ENCODE data around the gene GALNT1. TPM values are rescaled to one million over a fixed set of nuclear protein-coding genes. Genes with fewer than 3 reads are reported as not detected.

GALNT1 gene
- total RNA-seq, 1 donor from 2014 or later, result 270 TPM

DNA sequence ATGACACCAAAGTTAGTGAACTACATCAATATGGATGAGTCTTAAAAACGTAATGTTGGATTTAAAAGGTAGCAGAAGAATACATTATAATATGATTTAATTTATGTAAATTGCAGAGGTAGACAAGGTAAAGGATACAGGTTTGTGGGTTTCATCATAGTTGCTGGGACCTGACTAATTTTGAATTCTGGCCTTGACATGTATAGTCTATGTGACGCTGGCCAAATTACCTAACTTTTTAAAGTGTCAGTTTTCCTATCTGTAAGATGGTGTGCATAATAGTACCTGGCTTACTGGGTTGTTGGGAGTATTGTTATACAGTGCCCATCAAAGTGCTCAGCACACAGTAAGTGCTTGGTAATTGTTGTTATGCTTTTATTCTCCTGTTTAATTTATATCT, 34.5 kb downstream of the GALNT1 start:
- TF ChIP-seq, protein P1, sequence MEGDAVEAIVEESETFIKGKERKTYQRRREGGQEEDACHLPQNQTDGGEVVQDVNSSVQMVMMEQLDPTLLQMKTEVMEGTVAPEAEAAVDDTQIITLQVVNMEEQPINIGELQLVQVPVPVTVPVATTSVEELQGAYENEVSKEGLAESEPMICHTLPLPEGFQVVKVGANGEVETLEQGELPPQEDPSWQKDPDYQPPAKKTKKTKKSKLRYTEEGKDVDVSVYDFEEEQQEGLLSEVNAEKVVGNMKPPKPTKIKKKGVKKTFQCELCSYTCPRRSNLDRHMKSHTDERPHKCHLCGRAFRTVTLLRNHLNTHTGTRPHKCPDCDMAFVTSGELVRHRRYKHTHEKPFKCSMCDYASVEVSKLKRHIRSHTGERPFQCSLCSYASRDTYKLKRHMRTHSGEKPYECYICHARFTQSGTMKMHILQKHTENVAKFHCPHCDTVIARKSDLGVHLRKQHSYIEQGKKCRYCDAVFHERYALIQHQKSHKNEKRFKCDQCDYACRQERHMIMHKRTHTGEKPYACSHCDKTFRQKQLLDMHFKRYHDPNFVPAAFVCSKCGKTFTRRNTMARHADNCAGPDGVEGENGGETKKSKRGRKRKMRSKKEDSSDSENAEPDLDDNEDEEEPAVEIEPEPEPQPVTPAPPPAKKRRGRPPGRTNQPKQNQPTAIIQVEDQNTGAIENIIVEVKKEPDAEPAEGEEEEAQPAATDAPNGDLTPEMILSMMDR (IDR thresholded peaks at IDR 0.05), result no peak
- H3K4me3 Mint-ChIP-seq (ENCODE audit: unreplicated experiment), result no peak overlapping the region
- H3K4me1 Mint-ChIP-seq (ENCODE audit: unreplicated experiment), result peaks cover 39% of the 10 kb centered on the region
- DNase-seq (ENCODE audit: extremely low spot score, unreplicated experiment), result no peak
- H3K9me3 Mint-ChIP-seq (ENCODE audit: unreplicated experiment), result no peaks in the 10 kb centered on the region
- H3K27me3 Mint-ChIP-seq (ENCODE audit: unreplicated experiment), result no peaks in the 10 kb centered on the region
- no peaks in the 10 kb centered on the region for H3K36me3 Mint-ChIP-seq (ENCODE audit: unreplicated experiment)
- H3K27ac Mint-ChIP-seq (ENCODE audit: unreplicated experiment), result no peak overlapping the region

DNA sequence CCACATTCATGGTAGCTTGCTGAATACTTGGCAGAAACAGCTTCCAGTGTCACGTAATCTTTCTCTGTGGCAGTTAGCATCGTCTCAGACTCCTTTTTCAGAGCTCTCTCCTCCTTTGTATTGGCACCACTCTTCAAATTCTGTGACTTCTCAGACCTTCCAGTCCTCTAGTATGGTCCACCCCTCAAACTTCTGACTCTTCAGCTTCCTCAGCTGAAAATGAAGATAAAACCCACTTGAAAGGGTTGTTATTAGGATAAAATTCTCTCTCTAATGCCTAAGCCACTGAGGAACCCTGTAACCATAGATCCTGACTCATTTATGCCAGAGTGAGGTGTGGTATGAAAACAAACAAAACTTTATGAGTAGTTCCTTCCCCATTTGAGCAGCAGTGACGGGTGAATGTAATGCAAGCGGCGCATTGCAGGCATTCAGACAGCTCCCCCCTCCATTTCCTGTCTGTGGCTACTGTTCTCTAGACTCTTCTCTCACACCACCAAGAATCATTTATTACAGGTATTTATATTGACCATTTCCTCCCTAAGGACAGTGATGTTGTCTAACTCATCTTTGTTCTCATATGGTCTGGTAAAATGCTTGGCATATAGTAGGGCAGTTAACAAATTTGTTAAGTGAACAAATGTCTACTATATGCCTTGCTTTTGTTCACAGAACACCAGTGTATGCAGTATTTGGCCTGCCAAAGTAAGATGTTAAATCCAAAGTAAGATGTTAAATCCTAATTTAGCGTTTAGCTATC, 35.3 kb downstream of the GALNT1 start:
- Mint-ChIP-seq H3K27ac (ENCODE audit: unreplicated experiment) (no peak overlapping the region), H3K9me3 (ENCODE audit: unreplicated experiment) (no peaks in the 10 kb centered on the region), H3K4me3 (ENCODE audit: unreplicated experiment) (no peak overlapping the region), H3K27me3 (ENCODE audit: unreplicated experiment) (no peaks in the 10 kb centered on the region), H3K36me3 (ENCODE audit: unreplicated experiment) (peaks cover 5% of the 10 kb centered on the region), H3K4me1 (ENCODE audit: unreplicated experiment) (peaks cover 37% of the 10 kb centered on the region)
- DNase-seq (ENCODE audit: extremely low spot score, unreplicated experiment), result no peak
- TF ChIP-seq, protein P1 (IDR thresholded peaks at IDR 0.05), result no peak

DNA sequence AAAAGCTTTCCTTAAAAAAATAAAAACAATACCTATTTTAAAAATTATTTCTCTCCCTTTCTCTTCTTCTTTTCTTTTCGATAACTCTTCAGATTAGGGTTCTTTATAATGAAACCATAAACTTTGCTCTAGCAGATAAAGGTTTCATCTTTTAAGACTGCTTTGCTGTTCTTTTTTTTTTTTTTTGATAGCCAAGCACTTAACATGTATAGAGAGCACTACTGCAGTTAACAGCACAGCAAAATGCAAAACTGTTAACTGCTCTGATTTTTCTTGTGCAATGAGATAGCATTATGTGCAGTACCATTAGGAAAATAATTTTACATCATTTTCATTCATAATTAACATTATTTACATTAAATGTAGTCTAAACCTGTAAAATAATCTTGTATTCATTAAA, 36.3 kb downstream of the GALNT1 start:
- no peak for DNase-seq (ENCODE audit: extremely low spot score, unreplicated experiment)
- H3K4me3 Mint-ChIP-seq (ENCODE audit: unreplicated experiment), result no peak overlapping the region
- H3K9me3 Mint-ChIP-seq (ENCODE audit: unreplicated experiment), result no peaks in the 10 kb centered on the region
- H3K27me3 Mint-ChIP-seq (ENCODE audit: unreplicated experiment), result no peaks in the 10 kb centered on the region
- H3K36me3 Mint-ChIP-seq (ENCODE audit: unreplicated experiment), result peaks cover 5% of the 10 kb centered on the region
- TF ChIP-seq, protein P1 (IDR thresholded peaks at IDR 0.05), result no peak
- peaks cover 33% of the 10 kb centered on the region for H3K4me1 Mint-ChIP-seq (ENCODE audit: unreplicated experiment)
- no peak overlapping the region for H3K27ac Mint-ChIP-seq (ENCODE audit: unreplicated experiment)

DNA sequence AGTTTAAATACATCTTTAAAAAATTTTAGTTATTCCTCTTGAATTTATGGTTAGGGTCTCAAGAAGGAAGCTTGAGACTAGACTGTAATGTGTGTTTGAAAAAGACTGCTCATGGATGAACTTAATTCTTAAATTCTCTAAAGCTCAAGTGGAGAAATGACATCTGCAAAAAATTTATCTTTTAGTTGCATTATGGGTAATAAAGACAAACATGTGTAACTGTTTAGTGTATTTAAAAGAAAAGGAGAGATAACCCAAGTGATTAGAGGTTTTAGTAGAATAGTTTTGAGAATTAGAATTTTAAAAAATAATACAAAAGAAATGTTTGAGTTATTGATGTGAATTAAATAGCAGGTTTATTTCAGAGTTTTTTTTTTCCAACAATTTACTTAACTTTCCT, 36.7 kb downstream of the GALNT1 start:
- Mint-ChIP-seq H3K27me3 (ENCODE audit: unreplicated experiment) (no peaks in the 10 kb centered on the region), H3K9me3 (ENCODE audit: unreplicated experiment) (peaks cover 2% of the 10 kb centered on the region), H3K36me3 (ENCODE audit: unreplicated experiment) (peaks cover 6% of the 10 kb centered on the region), H3K4me1 (ENCODE audit: unreplicated experiment) (peaks cover 33% of the 10 kb centered on the region), H3K27ac (ENCODE audit: unreplicated experiment) (no peak overlapping the region), H3K4me3 (ENCODE audit: unreplicated experiment) (no peak overlapping the region)
- DNase-seq (ENCODE audit: extremely low spot score, unreplicated experiment), result no peak
- TF ChIP-seq, protein P1 (IDR thresholded peaks at IDR 0.05), result no peak

DNA sequence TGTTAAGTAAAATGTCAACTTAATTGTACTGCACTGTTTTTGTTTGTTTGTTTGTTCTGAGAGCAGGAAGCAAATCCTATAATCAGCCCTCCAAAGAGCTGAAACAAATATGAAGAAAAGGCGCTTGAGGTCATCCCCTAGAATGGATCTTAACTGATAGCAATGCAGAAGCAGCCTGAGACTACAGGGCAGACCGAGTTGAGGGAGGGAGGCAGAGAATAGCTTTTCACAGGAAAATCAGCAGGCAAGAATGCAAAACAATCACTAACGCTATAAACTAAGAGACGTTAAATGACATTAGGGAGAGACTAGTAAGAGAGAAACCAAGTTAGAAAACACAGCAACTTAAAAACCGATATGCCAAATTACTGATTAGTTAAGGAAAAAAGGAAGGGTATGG, 37.2 kb downstream of the GALNT1 start:
- Mint-ChIP-seq H3K36me3 (ENCODE audit: unreplicated experiment) (peaks cover 7% of the 10 kb centered on the region), H3K27ac (ENCODE audit: unreplicated experiment) (no peak overlapping the region), H3K4me1 (ENCODE audit: unreplicated experiment) (peaks cover 36% of the 10 kb centered on the region), H3K27me3 (ENCODE audit: unreplicated experiment) (no peaks in the 10 kb centered on the region), H3K4me3 (ENCODE audit: unreplicated experiment) (no peak overlapping the region), H3K9me3 (ENCODE audit: unreplicated experiment) (peaks cover 6% of the 10 kb centered on the region)
- TF ChIP-seq, protein P1 (IDR thresholded peaks at IDR 0.05), result no peak
- DNase-seq (ENCODE audit: extremely low spot score, unreplicated experiment), result no peak
